ENCODE measurements around the gene PLCG2.
"Not testable (repeated sequence)": the region's sequence is repeated elsewhere in the genome, so short reads cannot be mapped to it uniquely, and the experiment has no call there.

Gene PLCG2

DNA sequence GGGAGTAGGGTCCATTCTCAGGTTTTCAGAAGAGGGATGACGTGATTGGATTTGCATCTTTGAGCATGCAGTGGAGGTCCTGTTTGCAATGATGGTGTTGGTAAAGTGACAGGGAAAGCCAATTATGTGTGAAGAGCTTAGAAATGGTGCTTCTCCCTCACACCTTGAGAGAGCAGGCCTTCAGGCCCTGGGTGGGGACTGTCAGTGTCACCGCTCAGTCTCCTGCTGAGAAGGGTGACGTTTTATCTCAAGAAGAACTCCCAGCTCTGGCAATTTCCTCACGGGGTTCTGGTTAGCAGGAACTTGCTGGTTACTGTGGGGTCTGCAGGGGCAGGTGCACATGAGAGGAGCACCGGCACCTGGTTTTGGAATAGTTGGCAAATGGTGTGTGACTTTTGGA lies 11.2 kb downstream of the PLCG2 start:
- Histone ChIP-seq H3K4me3 (ENCODE audit: extremely low read depth, insufficient read depth, low read length, poor library complexity, severe bottlenecking) (no peak overlapping the region), H3K27ac (ENCODE audit: low read depth, low read length, severe bottlenecking) (no peak overlapping the region)
- WGBS, 2 experiments (ENCODE audit: insufficient coverage in 2 of 2) = 85 to 100% methylated on average over 3 to 5 of the region's 5 CpGs

DNA sequence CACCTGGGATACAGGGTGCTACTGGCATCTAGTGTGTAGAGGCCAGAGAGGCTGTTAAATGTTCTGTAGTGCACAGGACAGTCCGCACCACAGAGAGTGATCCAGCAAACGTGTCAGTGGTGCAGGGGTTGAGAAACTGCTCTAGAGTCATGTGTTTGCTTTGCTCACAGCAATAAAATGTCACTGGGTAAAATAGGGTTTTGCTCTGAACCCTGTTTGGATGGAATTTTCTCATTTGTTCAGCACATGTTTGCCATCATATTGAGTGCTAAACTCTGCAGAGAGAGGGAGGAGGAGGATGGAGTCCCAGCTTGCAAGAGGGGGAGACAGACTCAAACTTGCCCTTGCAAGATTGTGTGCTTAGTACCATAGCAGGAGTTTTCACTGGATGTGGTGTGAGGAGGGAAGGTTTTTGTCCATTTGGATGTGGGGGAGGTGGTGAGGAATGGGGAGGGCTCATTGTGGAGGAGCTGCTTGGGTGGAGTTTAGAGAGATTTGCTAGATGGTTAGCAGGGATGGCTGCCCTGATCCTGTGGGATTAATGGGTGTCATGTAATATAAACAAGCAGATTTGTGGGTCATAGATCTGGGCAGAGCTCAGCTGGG lies 11.8 kb downstream of the PLCG2 start:
- peaks cover 6% of the 10 kb centered on the region for H3K4me1 ChIP-seq (ENCODE audit: control insufficient read depth, insufficient read depth, low read length, poor library complexity, severe bottlenecking)
- 86 to 88% methylated on average over 2 of the region's 2 CpGs for WGBS, 2 experiments (ENCODE audit: insufficient coverage in 2 of 2)

More for the DNA sequence above, 11.2 kb downstream of the PLCG2 start:
- H3K4me1 ChIP-seq (ENCODE audit: control insufficient read depth, insufficient read depth, low read length, poor library complexity, severe bottlenecking) = peaks cover 6% of the 10 kb centered on the region
- no peaks in the 10 kb centered on the region for H3K36me3 ChIP-seq (ENCODE audit: control insufficient read depth, insufficient read depth, low read length)
- no peaks in the 10 kb centered on the region for H3K9me3 ChIP-seq (ENCODE audit: control insufficient read depth, low read length)

DNA sequence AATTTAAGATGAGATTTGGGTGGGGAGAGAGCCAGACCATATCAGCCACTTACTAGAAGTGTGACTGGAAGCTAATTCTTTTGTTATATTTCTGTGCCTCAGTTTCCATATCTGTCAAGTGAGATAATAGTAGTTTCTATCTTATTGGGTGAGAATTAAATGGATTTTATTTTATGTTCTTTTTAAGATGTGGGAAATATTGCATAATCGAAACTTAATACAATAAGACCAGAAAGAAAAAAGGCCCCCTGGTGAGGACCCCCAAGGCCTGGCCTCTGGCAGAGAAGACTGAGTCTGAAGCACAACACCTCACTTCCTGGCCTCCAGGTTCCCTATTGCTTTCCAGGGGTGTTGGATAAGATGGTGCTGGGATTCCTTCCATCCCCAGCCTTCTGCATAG lies 13.7 kb downstream of the PLCG2 start:
- Histone ChIP-seq H3K4me3 (ENCODE audit: extremely low read depth, insufficient read depth, low read length, poor library complexity, severe bottlenecking) (no peak overlapping the region), H3K27ac (ENCODE audit: low read depth, low read length, severe bottlenecking) (no peak overlapping the region), H3K36me3 (ENCODE audit: control insufficient read depth, insufficient read depth, low read length) (no peaks in the 10 kb centered on the region), H3K9me3 (ENCODE audit: control insufficient read depth, low read length) (no peaks in the 10 kb centered on the region), H3K4me1 (ENCODE audit: control insufficient read depth, insufficient read depth, low read length, poor library complexity, severe bottlenecking) (no peaks in the 10 kb centered on the region)
- 100% methylated on average over 1 of the region's 1 CpG; no CpG with 5 or more reads in 1 of the 2 experiments for WGBS, 2 experiments (ENCODE audit: insufficient coverage in 2 of 2)

More for the DNA sequence above, 11.8 kb downstream of the PLCG2 start:
- Histone ChIP-seq H3K9me3 (ENCODE audit: control insufficient read depth, low read length) (no peaks in the 10 kb centered on the region), H3K27ac (ENCODE audit: low read depth, low read length, severe bottlenecking) (no peak overlapping the region), H3K36me3 (ENCODE audit: control insufficient read depth, insufficient read depth, low read length) (no peaks in the 10 kb centered on the region), H3K4me3 (ENCODE audit: extremely low read depth, insufficient read depth, low read length, poor library complexity, severe bottlenecking) (no peak overlapping the region)

DNA sequence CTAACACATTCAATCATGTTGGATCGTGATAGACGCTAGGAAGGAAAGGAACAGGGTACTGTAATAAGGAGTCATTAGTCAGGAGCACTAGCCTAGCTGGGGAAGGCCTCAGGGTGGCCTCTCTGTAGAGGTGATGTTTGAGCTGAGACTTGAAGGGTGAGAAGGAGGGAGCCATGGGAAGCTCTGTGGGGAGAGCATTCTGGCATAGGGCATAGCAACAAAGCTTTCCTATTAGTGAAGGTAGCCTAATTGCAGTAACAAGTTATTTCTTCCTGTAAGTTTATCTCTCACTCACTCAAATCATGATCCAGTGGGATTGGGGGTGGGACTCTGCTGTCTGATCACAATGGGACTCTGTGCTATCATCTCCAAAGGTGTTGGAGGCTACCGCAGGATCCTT lies 16.1 kb downstream of the PLCG2 start:
- Histone ChIP-seq H3K4me3 (ENCODE audit: extremely low read depth, insufficient read depth, low read length, poor library complexity, severe bottlenecking) (no peak overlapping the region), H3K27ac (ENCODE audit: low read depth, low read length, severe bottlenecking) (no peak overlapping the region), H3K9me3 (ENCODE audit: control insufficient read depth, low read length) (no peaks in the 10 kb centered on the region), H3K36me3 (ENCODE audit: control insufficient read depth, insufficient read depth, low read length) (no peaks in the 10 kb centered on the region), H3K4me1 (ENCODE audit: control insufficient read depth, insufficient read depth, low read length, poor library complexity, severe bottlenecking) (no peaks in the 10 kb centered on the region)
- WGBS, 2 experiments (ENCODE audit: insufficient coverage in 2 of 2) = 90 to 100% methylated on average over 3 of the region's 3 CpGs

DNA sequence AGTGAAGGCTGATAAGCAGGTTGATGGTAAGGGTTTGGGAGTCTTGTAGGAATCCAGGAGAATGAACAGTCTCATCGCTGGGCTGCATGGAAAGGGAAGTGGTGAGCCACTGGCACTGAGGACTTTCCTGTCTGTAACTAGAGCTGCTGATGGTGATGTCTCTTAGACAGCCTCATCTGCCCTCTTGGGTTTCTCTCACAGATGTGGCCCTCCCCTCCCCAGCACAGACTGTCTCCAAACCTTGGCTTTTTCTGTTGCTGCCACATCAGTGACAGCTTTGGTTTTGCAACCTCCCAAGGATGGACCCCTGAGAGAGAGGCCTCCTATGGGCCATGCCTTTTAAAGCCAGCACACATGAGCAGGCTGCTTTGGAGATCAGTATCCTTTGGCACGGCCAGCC lies 16.9 kb downstream of the PLCG2 start:
- WGBS, 2 experiments (ENCODE audit: insufficient coverage in 2 of 2) = 93 to 95% methylated on average over 2 of the region's 2 CpGs
- Histone ChIP-seq H3K27ac (ENCODE audit: low read depth, low read length, severe bottlenecking) (no peak overlapping the region), H3K9me3 (ENCODE audit: control insufficient read depth, low read length) (no peaks in the 10 kb centered on the region), H3K36me3 (ENCODE audit: control insufficient read depth, insufficient read depth, low read length) (no peaks in the 10 kb centered on the region), H3K4me3 (ENCODE audit: extremely low read depth, insufficient read depth, low read length, poor library complexity, severe bottlenecking) (no peak overlapping the region), H3K4me1 (ENCODE audit: control insufficient read depth, insufficient read depth, low read length, poor library complexity, severe bottlenecking) (no peaks in the 10 kb centered on the region)

DNA sequence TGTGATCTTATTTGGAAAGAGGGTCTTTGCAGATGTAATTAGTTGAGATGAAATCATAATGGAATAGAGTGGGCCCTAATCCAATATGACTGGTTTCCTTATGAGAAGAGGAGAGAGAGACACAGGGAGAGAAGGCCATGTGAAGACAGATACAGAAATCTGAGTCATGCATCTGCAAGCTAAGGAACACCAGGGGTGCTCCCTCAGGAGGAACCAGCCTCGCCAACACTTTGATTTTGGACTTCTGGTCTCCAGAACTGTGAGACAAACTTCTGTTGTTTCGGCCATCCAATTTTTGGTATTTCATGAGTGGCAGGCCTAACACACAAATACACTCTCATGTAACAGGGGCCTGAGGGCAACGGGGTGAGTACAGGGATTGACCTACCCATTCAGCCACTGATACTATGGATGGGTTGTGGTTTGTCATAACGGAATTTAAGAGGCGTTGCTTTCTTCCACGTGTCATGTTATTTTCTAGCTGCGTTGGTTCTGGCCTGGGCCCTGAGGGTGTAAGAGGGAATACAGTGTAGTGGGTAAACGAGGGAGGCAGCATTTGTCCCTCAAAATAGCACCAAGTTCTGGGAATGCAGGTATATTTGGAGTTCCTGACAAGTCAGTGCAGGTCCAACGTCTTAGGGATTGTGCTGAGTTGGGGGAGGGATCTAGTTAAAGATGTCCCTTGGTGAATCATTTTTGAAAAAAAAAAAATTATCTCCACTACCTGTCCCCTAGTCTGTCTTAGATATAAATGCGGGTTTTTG lies 17.7 kb downstream of the PLCG2 start:
- H3K27ac ChIP-seq (ENCODE audit: low read depth, low read length, severe bottlenecking) = no peak overlapping the region
- no peaks in the 10 kb centered on the region for H3K4me1 ChIP-seq (ENCODE audit: control insufficient read depth, insufficient read depth, low read length, poor library complexity, severe bottlenecking)
- H3K4me3 ChIP-seq (ENCODE audit: extremely low read depth, insufficient read depth, low read length, poor library complexity, severe bottlenecking) = no peak overlapping the region
- WGBS, 2 experiments (ENCODE audit: insufficient coverage in 2 of 2) = 90 to 94% methylated on average over 7 to 8 of the region's 10 CpGs
- no peaks in the 10 kb centered on the region for H3K36me3 ChIP-seq (ENCODE audit: control insufficient read depth, insufficient read depth, low read length)
- no peaks in the 10 kb centered on the region for H3K9me3 ChIP-seq (ENCODE audit: control insufficient read depth, low read length)

DNA sequence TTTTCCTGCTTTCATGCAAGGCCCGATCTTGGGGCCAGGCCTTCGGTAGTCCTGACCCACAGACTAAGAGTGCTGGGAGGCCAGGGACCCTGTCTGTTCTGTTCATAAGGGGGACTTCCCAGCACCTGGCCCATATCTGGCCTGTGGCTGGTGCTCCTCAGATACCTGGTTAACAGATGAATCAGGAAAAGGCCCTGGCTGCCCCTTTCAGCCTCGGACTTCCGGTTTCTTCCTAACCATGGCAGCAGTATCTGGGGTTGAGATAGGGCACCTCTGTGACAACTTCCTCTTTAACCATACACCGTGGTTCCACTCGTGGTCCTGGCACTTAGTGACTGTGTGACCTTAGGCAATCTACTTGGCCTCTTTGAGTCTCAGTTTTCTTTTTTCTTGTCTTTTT lies 18.4 kb downstream of the PLCG2 start:
- Histone ChIP-seq H3K4me3 (ENCODE audit: extremely low read depth, insufficient read depth, low read length, poor library complexity, severe bottlenecking) (no peak overlapping the region), H3K27ac (ENCODE audit: low read depth, low read length, severe bottlenecking) (no peak overlapping the region), H3K9me3 (ENCODE audit: control insufficient read depth, low read length) (no peaks in the 10 kb centered on the region), H3K36me3 (ENCODE audit: control insufficient read depth, insufficient read depth, low read length) (no peaks in the 10 kb centered on the region), H3K4me1 (ENCODE audit: control insufficient read depth, insufficient read depth, low read length, poor library complexity, severe bottlenecking) (no peaks in the 10 kb centered on the region)
- 92 to 96% methylated on average over 4 of the region's 6 CpGs for WGBS, 2 experiments (ENCODE audit: insufficient coverage in 2 of 2)

DNA sequence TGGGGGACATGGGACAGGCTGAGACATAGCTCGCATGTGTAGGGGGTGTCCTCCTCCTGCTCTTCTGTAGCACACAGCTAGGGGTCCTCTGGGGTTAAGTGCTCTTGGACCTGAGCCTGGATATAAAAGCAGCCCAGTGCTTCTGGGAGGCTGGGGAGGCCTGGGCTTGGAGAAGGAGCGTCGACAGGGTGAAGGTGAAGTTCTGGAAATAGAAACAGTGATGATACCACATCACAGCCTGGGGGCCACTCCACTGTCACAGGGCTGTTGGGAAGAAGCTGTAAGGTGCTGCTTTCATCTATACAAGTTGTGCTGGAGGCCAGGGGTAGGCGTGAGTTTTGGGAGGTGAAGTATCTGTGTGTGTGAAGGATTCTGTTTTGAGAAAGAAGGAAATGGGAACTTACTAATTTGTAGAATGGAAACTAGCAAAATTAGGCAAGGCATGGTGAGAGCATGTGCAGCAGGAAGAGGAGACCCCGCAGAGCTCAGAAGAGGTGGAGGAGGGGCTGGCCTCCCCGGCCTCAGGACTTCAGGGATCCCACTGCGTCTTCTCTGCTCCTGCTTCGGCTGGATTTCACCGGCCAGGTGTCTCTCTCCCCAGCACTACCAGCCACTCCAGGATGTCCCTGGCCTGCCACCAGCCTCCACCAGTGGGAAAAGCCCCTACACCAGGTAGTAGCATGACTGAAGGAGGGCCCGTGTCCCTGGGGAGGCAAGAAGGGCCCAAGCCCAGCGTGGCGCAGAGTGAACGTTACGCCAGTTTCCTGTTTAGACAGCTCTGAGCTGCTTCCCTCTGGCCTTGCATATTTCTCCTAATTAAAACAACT lies 19.4 kb downstream of the PLCG2 start:
- no peaks in the 10 kb centered on the region for H3K4me1 ChIP-seq (ENCODE audit: control insufficient read depth, insufficient read depth, low read length, poor library complexity, severe bottlenecking)
- no peak overlapping the region for H3K4me3 ChIP-seq (ENCODE audit: extremely low read depth, insufficient read depth, low read length, poor library complexity, severe bottlenecking)
- no peaks in the 10 kb centered on the region for H3K9me3 ChIP-seq (ENCODE audit: control insufficient read depth, low read length)
- no peak overlapping the region for H3K27ac ChIP-seq (ENCODE audit: low read depth, low read length, severe bottlenecking)
- 70 to 78% methylated on average over 10 to 12 of the region's 14 CpGs for WGBS, 2 experiments (ENCODE audit: insufficient coverage in 2 of 2)
- H3K36me3 ChIP-seq (ENCODE audit: control insufficient read depth, insufficient read depth, low read length) = no peaks in the 10 kb centered on the region

DNA sequence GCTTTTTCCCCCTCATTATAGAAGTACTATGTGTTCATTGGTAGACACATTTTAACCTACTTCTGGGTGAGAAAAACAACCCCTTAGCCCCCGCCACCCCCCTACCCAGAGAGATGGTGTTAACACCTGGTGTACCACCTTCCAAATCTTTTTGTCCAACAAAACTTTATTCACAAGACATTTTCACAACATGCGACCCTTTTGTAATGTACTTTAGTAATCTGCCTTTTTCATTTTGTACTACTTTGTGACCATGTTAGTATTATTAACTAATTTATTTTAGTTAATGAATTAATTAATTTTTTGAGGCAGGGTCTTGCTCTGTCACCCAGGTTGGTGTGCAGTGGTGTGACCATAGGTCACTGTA lies 20.0 kb downstream of the PLCG2 start:
- Histone ChIP-seq H3K36me3 (ENCODE audit: control insufficient read depth, insufficient read depth, low read length) (no peaks in the 10 kb centered on the region), H3K4me1 (ENCODE audit: control insufficient read depth, insufficient read depth, low read length, poor library complexity, severe bottlenecking) (no peaks in the 10 kb centered on the region), H3K9me3 (ENCODE audit: control insufficient read depth, low read length) (no peaks in the 10 kb centered on the region), H3K27ac (ENCODE audit: low read depth, low read length, severe bottlenecking) (no peak overlapping the region), H3K4me3 (ENCODE audit: extremely low read depth, insufficient read depth, low read length, poor library complexity, severe bottlenecking) (no peak overlapping the region)
- WGBS, 2 experiments (ENCODE audit: insufficient coverage in 2 of 2) = 100% methylated on average over 1 of the region's 2 CpGs; no CpG with 5 or more reads in 1 of the 2 experiments

DNA sequence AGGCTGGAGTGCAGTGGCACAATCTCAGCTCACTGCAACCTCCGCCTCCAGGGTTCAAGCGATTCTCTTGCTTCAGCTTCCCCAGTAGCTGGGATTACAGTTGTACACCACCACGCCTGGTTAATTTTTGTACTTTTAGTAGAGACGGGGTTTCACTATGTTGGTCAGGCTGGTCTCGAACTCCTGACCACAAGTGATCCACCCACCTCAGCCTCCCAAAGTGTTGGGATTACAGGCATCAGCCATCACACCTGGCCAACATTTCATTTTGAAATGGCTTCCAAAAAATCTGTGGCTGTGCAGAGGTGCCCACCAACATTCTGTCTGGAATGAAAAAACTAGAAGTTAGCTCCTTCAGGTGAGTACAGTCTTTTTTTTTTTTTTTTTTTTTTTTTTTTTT lies 22.6 kb downstream of the PLCG2 start:
- H3K9me3 ChIP-seq (ENCODE audit: control insufficient read depth, low read length); H3K27ac ChIP-seq (ENCODE audit: low read depth, low read length, severe bottlenecking); H3K4me3 ChIP-seq (ENCODE audit: extremely low read depth, insufficient read depth, low read length, poor library complexity, severe bottlenecking); H3K4me1 ChIP-seq (ENCODE audit: control insufficient read depth, insufficient read depth, low read length, poor library complexity, severe bottlenecking); H3K36me3 ChIP-seq (ENCODE audit: control insufficient read depth, insufficient read depth, low read length): not testable (repeated sequence)
- WGBS, 2 experiments (ENCODE audit: insufficient coverage in 2 of 2) = 92% methylated on average over 5 of the region's 5 CpGs; no CpG with 5 or more reads in 1 of the 2 experiments

Data from mesodermal cell (in vitro differentiated cells).